HG03521 (cell line): ENCODE measurements around the gene ATP8A2.
A peak's percentile ranks its signal among the peaks of the same experiment; 100 is the strongest.

Experiments used
- ATAC-seq: cut with Tn5 transposase; IDR thresholded peaks from one replicate; pipeline ENCODE4 v1.9.1; 2021; ENCODE audit warnings: mild to moderate bottlenecking, moderate library complexity; ENCODE audit not compliant: unreplicated experiment

The ATP8A2 gene

GRCh38 chr13:25873242-25873612 is 501.5 kb downstream of the ATP8A2 start:
- ATAC-seq: no peak

- ATAC-seq: no peak
These were observed 502.4 kb downstream of the ATP8A2 start for GRCh38 chr13:25874064-25874737.

GRCh38 chr13:25874907-25875306 is 503.1 kb downstream of the ATP8A2 start:
- ATAC-seq: no peak

- no peak for ATAC-seq
These were observed 504.5 kb downstream of the ATP8A2 start for GRCh38 chr13:25876247-25876646.

GRCh38 chr13:25879466-25879865 is 507.7 kb downstream of the ATP8A2 start:
- no peak for ATAC-seq

GRCh38 chr13:25881136-25881926 is 509.6 kb downstream of the ATP8A2 start:
- ATAC-seq: no peak

GRCh38 chr13:25881971-25882451 is 510.2 kb downstream of the ATP8A2 start:
- ATAC-seq: no peak

GRCh38 chr13:25882466-25883357 is 510.9 kb downstream of the ATP8A2 start:
- ATAC-seq: no peak

GRCh38 chr13:25885418-25885817 is 513.6 kb downstream of the ATP8A2 start:
- ATAC-seq: no peak

GRCh38 chr13:25886438-25887214 is 514.9 kb downstream of the ATP8A2 start:
- no peak for ATAC-seq

- ATAC-seq: no peak
These were observed 516.3 kb downstream of the ATP8A2 start for GRCh38 chr13:25887962-25888655.

GRCh38 chr13:25890671-25891212 is 519.0 kb downstream of the ATP8A2 start:
- no peak for ATAC-seq

- ATAC-seq: no peak
These were observed 527.2 kb downstream of the ATP8A2 start for GRCh38 chr13:25898991-25899390.

GRCh38 chr13:25899464-25899863 is 527.7 kb downstream of the ATP8A2 start:
- ATAC-seq: no peak

GRCh38 chr13:25899952-25900351 is 528.2 kb downstream of the ATP8A2 start:
- no peak for ATAC-seq

- peak; percentile 88 for ATAC-seq
These were observed 529.9 kb downstream of the ATP8A2 start for GRCh38 chr13:25901460-25902376.

- ATAC-seq: no peak
These were observed 530.7 kb downstream of the ATP8A2 start for GRCh38 chr13:25902455-25902854.

- no peak for ATAC-seq
These were observed 531.1 kb downstream of the ATP8A2 start for GRCh38 chr13:25902891-25903341.
